K562 (cell line): ENCODE data around the gene CUX1. TPM values are rescaled to one million over a fixed set of nuclear protein-coding genes. Genes with fewer than 3 reads are reported as not detected.

Experiments
- ATAC-seq: fragments of 200-7000 bp; cut with Tn5 transposase; 3 replicates; pipeline ENCODE4 v1.9.1; 2020; ENCODE audit warnings: moderate library complexity
- BruUV-seq: library from RNA; stranded (reverse); fragments of 400-500 nt; replicated peaks from 2 replicates; lab custom pipeline; 2021; lab: Mats Ljungman, UMichigan
- CTCF ChIA-PET: fragments of 300-600 bp; formaldehyde crosslinking; extraction: SDS; loops from one replicate; lab custom pipeline; 2021; ENCODE audit warnings: low intra/inter-chr PET ratio; lab: Yijun Ruan, JAX
- POLR2A ChIA-PET: fragments of 300-600, 350-650 bp; sonication (Branson Sonifier 250); formaldehyde crosslinking; extraction: SDS; loops from one replicate; lab custom pipeline; 2021; ENCODE audit warnings: antibody characterized with exemption, inconsistent platforms; lab: Yijun Ruan, JAX
- DNase-seq, 4 experiments: peaks; one replicate each; pipeline versions ENCODE4 v3.0.0 to v3.0.0-alpha.2; 2011 to 2018; ENCODE audit warnings: low spot score in 3 of 4, mixed read lengths in 3 of 4; ENCODE audit errors: extremely low read depth in 1 of 4
- FAIRE-seq: peaks from 2 replicates; lab custom pipeline; 2011; peaks lifted over from hg19 to GRCh38; lab: Jason Lieb, UNC
- H2AFZ ChIP-seq: 2 replicates; pipeline ENCODE4 v1.6.0; 2011; ENCODE audit warnings: low read depth, low read length, control low read depth, inconsistent platforms
- H3K27ac ChIP-seq: fragments of 200-600 bp; 3 replicates; pipeline ENCODE4 v1.8.0; 2011; ENCODE audit warnings: low read depth, mild to moderate bottlenecking, control low read depth, inconsistent platforms, low read length, moderate library complexity, mixed read lengths; ENCODE audit errors: extremely low read depth
- H3K27me3 ChIP-seq, 2 experiments: fragments of 300-600 bp in 1 of 2; 2 replicates in 1 of 2; 3 replicates in 1 of 2; pipeline versions ENCODE4 v1.6.0 to v1.8.0; 2011; ENCODE audit warnings: inconsistent platforms in 2 of 2, low read length in 2 of 2, mild to moderate bottlenecking in 1 of 2, mixed read lengths in 1 of 2, moderate library complexity in 1 of 2; ENCODE audit not compliant: control insufficient read depth in 2 of 2, insufficient read depth in 2 of 2
- H3K36me3 ChIP-seq: fragments of 300-600 bp; 3 replicates; pipeline ENCODE4 v1.8.0; 2011; ENCODE audit warnings: mild to moderate bottlenecking, low read length, inconsistent platforms; ENCODE audit not compliant: control insufficient read depth, insufficient read depth
- H3K4me1 ChIP-seq, 2 experiments: fragments of 200-600 bp in 1 of 2; replicated peaks in 1 of 2; 2 replicates in 1 of 2; 3 replicates in 1 of 2; pipeline versions ENCODE4 v1.5.1 to v1.8.0; 2011; ENCODE audit warnings: inconsistent platforms in 2 of 2, low read length in 2 of 2, mild to moderate bottlenecking in 1 of 2, mixed read lengths in 1 of 2, moderate library complexity in 1 of 2; ENCODE audit not compliant: control insufficient read depth in 2 of 2, insufficient read depth in 2 of 2
- H3K4me2 ChIP-seq: 2 replicates; pipeline ENCODE4 v1.6.1; 2011; ENCODE audit warnings: low read length, control low read depth, inconsistent platforms, mixed read lengths; ENCODE audit not compliant: insufficient read depth
- H3K4me3 ChIP-seq: fragments of 200-600 bp; sonication (generic), shearing (Covaris generic); 2 replicates; pipeline ENCODE4 v1.5.1; 2016; ENCODE audit warnings: control low read depth, inconsistent platforms
- H3K79me2 ChIP-seq: fragments of 200-600 bp; 3 replicates; pipeline ENCODE4 v1.8.0; 2011; ENCODE audit warnings: low read length, inconsistent platforms; ENCODE audit not compliant: control insufficient read depth, insufficient read depth
- H3K9ac ChIP-seq, 2 experiments: 2 replicates each; pipeline versions ENCODE4 v1.6.0 to v1.6.1; 2011; ENCODE audit warnings: low read depth in 2 of 2, low read length in 2 of 2, control low read depth in 1 of 2, inconsistent platforms in 1 of 2, mild to moderate bottlenecking in 1 of 2, mixed read lengths in 1 of 2; ENCODE audit not compliant: insufficient read depth in 1 of 2
- H3K9me1 ChIP-seq: one replicate; pipeline ENCODE4 v1.6.0; 2011; ENCODE audit warnings: inconsistent platforms, mild to moderate bottlenecking, low read length, moderate library complexity; ENCODE audit not compliant: control insufficient read depth, insufficient read depth
- H3K9me3 ChIP-seq: replicated peaks from 2 replicates; pipeline ENCODE4 v1.5.1; 2011; ENCODE audit warnings: low read depth, low read length, inconsistent platforms; ENCODE audit not compliant: control insufficient read depth, insufficient read depth
- H4K20me1 ChIP-seq: replicated peaks from 2 replicates; pipeline ENCODE4 v1.6.1; 2011; ENCODE audit warnings: low read length, inconsistent platforms, mixed read lengths; ENCODE audit not compliant: control insufficient read depth, insufficient read depth
- CCAR2 ChIP-seq: fragments of 200-400 bp; formaldehyde crosslinking; IDR thresholded peaks from 2 replicates; pipeline ENCODE4 v1.6.1; 2017; ENCODE audit warnings: mild to moderate bottlenecking, low read depth, low read length
- ESRRB ChIP-seq: fragments of 250-450 bp; sonication (Bioruptor Pico); IDR thresholded peaks from 2 replicates; pipeline ENCODE4 v1.5.0; 2020; ENCODE audit warnings: mild to moderate bottlenecking, moderate library complexity, borderline replicate concordance
- EZH2 ChIP-seq: IDR thresholded peaks from 2 replicates; pipeline ENCODE4 v1.6.1; 2012; ENCODE audit warnings: low read depth, mild to moderate bottlenecking, inconsistent platforms, low read length, borderline replicate concordance
- HDAC3 ChIP-seq: fragments of 450-650 bp; IDR thresholded peaks from 2 replicates; pipeline ENCODE4 v1.6.1; 2018; ENCODE audit warnings: borderline replicate concordance, mild to moderate bottlenecking, moderate library complexity; ENCODE audit not compliant: partially characterized antibody
- HEY1 ChIP-seq: fragments of 250-450 bp; sonication (Bioruptor Pico); IDR thresholded peaks from 2 replicates; pipeline ENCODE4 v1.5.0; 2020; ENCODE audit warnings: mild to moderate bottlenecking, moderate library complexity, borderline replicate concordance
- LCOR ChIP-seq: sonication (generic); formaldehyde crosslinking; IDR thresholded peaks from 2 replicates; pipeline ENCODE4 v1.8.0; 2022; ENCODE audit warnings: mild to moderate bottlenecking, missing genetic modification reagents
- NCOR1 ChIP-seq: fragments of 450-650 bp; IDR thresholded peaks from 2 replicates; pipeline ENCODE4 v1.6.1; 2016; ENCODE audit warnings: mild to moderate bottlenecking, moderate library complexity
- NKRF ChIP-seq: fragments of 450-650 bp; IDR thresholded peaks from 2 replicates; pipeline ENCODE4 v1.6.1; 2016; ENCODE audit warnings: borderline replicate concordance
- RERE ChIP-seq: sonication (generic); formaldehyde crosslinking; IDR thresholded peaks from 2 replicates; pipeline ENCODE4 v1.8.0; 2023; ENCODE audit warnings: missing genetic modification reagents, mild to moderate bottlenecking, borderline replicate concordance
- SREBF1 ChIP-seq: fragments of 150-350 bp; IDR thresholded peaks from 2 replicates; pipeline ENCODE4 v1.6.1; 2014; ENCODE audit warnings: antibody characterized with exemption, low read depth, low read length, borderline replicate concordance
- TSC22D4 ChIP-seq: fragments of 450-650 bp; IDR thresholded peaks from 2 replicates; pipeline ENCODE4 v1.6.1; 2016; ENCODE audit warnings: missing genetic modification characterization, missing biosample characterization, control low read depth
- ZNF551 ChIP-seq: fragments of 250-450 bp; sonication (Bioruptor Pico); IDR thresholded peaks from 2 replicates; pipeline ENCODE4 v1.5.0; 2021; ENCODE audit warnings: mild to moderate bottlenecking, moderate library complexity
- ZNF785 ChIP-seq: fragments of 250-450 bp; sonication (Bioruptor Pico); IDR thresholded peaks from 2 replicates; pipeline ENCODE4 v1.4.0; 2020; ENCODE audit warnings: mild to moderate bottlenecking
- WGBS: fragments of 100-300 bp; shearing (Covaris generic); methylation state at CpG from one replicate; pipeline ENCODE4 v1.1.6; 2016; ENCODE audit warnings: low coverage, mixed read lengths; ENCODE audit not compliant: insufficient coverage; ENCODE audit errors: missing lambda C conversion rate; 5-methylcytosine and 5-hydroxymethylcytosine counted together
- in situ Hi-C: fragments of 300-500 bp; cut with MboI; formaldehyde crosslinking; loops from 4 replicates; pipeline ENCODE4 v1.15.0; 2018; ENCODE audit warnings: inconsistent platforms, mixed read lengths
- intact Hi-C: fragments of 100-400 bp; cut with micrococcal nuclease; formaldehyde crosslinking; loops from 2 replicates; pipeline ENCODE4 v1.14.2; 2022
- polyA plus RNA-seq, 8 experiments: library from polyadenylated mRNA; depleted of rRNA in 4 of 8; stranded (reverse) in 5 of 8; unstranded in 3 of 8; fragments of >200 nt; fragmentation: Nextera tagmentation in 2 of 8; fragmentation: Illumina TruSeq in 1 of 8; extraction: Ambion mirVana in 2 of 8; extraction: Trizol in 1 of 8; gene quantifications; 2 replicates each; pipeline versions ENCODE4 v1.2.1 to v1.2.3, GENCODE V29; 2011 to 2014; ENCODE audit warnings: inconsistent platforms in 1 of 8, missing spikeins in 1 of 8
- total RNA-seq, 7 experiments: library from RNA; depleted of rRNA in 6 of 7; stranded (reverse); fragments of >200 nt in 6 of 7; fragmentation: Illumina TruSeq in 2 of 7; extraction: Trizol in 2 of 7; gene quantifications; 2 replicates each; pipeline versions ENCODE4 v1.2.1 to v1.2.3, GENCODE V29; 2011 to 2021; ENCODE audit warnings: low replicate concordance in 1 of 7

CUX1 gene
- total and polyA plus RNA-seq, 9 of the 15 experiments (the other 6 are each of a cell fraction or from before 2014, with no cell fraction given), result 3.6 to 55.3 (median 25.2) TPM

- peaks cover 82% of the 10 kb centered on the region; the same call in 2 of the 3 replicates for H3K36me3 ChIP-seq
- H3K27me3 ChIP-seq, result no peaks in the 10 kb centered on the region
- H3K9me3 ChIP-seq, result no peaks in the 10 kb centered on the region
- peaks cover 7% of the 10 kb centered on the region; the same call in 1 of the 2 replicates for H4K20me1 ChIP-seq
- H3K79me2 ChIP-seq, result no peaks in the 10 kb centered on the region
- H3K27ac ChIP-seq, result no peak overlapping the region
- 88% methylated on average over 14 of the region's 14 CpGs for WGBS
- DNase-seq, result no peak
- intact Hi-C loops, result no loop called here
- BruUV-seq, result no TSS peak
- no peak overlapping the region for H2AFZ ChIP-seq
- ChIA-PET POLR2A (interaction anchor here (0.7 kb wide), 1 partner anchor 84 kb away, joined by 3 read pairs; no protein-coding TSS in a partner anchor), CTCF (no interaction called here)
- in situ Hi-C loops, result no loop called here
- H3K9ac ChIP-seq, result no peak overlapping the region
- H3K4me3 ChIP-seq, result no peak overlapping the region
- FAIRE-seq, result no peak
- H3K4me2 ChIP-seq, result no peak overlapping the region
- no peak for ATAC-seq
- peaks cover 0 to 7% of the 10 kb centered on the region in 2 experiments; a peak in 1 of 5 replicates for H3K4me1 ChIP-seq
- no peaks in the 10 kb centered on the region for H3K9me1 ChIP-seq
- no peak for TF ChIP-seq LCOR (CRISPR knock-in tag)
- TF ChIP-seq SREBF1, result no peak
- TF ChIP-seq ESRRB (CRISPR knock-in tag), result no peak
- no peak for TF ChIP-seq HDAC3
- no peak for TF ChIP-seq TSC22D4 (tag)
- no peak for TF ChIP-seq NKRF
- no peak for TF ChIP-seq CCAR2
- TF ChIP-seq HEY1 (CRISPR knock-in tag), result no peak
- no peak for TF ChIP-seq NCOR1
- TF ChIP-seq ZNF551 (CRISPR knock-in tag), result no peak
- TF ChIP-seq RERE (CRISPR knock-in tag), result no peak
- no peak for TF ChIP-seq ZNF785 (CRISPR knock-in tag)
- no peak for TF ChIP-seq EZH2
These were observed 381.1 kb downstream of the CUX1 start for GRCh38 chr7:102198417-102198956.
